Measurements from ENCODE around the gene SDF2L1.
"Not testable (repeated sequence)": the region's sequence is repeated elsewhere in the genome, so short reads cannot be mapped to it uniquely, and the experiment has no call there.

Gene SDF2L1

DNA sequence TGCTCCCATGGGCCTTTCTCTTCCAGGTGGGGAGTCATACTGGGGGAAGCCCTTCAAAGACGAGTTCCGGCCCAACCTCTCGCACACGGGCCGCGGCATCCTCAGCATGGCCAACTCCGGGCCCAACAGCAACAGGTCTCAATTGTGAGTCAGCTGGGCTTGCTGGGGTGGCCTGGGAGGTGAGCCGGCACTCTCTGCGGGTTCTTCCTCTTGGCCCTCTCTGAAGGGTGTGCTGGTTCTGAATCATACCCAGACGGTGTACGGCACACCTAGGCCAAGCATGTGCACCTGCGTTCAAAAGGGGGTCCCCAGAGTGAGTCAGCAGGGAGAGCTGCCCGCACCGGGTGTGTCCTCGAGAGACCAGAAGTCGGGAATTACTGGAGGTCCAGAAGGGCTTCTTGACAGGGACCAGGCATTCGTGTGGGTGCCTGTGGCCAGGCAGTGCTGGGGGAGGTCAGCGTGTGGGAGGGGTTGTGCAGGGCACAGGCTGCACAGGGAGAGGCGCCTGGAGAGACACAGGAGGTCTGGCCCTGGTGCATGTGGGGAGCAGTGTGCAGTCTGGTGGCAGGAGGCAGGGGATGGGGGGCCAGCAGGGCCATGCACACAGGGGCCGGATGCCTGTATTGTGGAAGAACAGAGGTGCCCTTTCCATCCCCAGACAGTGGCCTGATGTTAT lies 46.7 kb downstream of the SDF2L1 start:
- H3K9me3 ChIP-seq (ENCODE audit: control insufficient read depth, low read length): no peaks in the 10 kb centered on the region
- WGBS: 96% methylated on average over 20 of the region's 20 CpGs
- H3K9ac ChIP-seq (ENCODE audit: low read length): no peak overlapping the region
- H3K4me2 ChIP-seq (ENCODE audit: low read length, poor library complexity, severe bottlenecking): no peak overlapping the region
- H2AFZ ChIP-seq (ENCODE audit: low read depth, low read length): no peak overlapping the region
- no peak overlapping the region for H2BK12ac ChIP-seq (ENCODE audit: low read length in 2 of 2)
- H3K4me3 ChIP-seq (ENCODE audit: insufficient read depth in 1 of 2, low read depth in 1 of 2, low read length in 2 of 2): no peak overlapping the region
- H3K23ac ChIP-seq (ENCODE audit: low read length in 2 of 2): no peak overlapping the region
- H2BK15ac ChIP-seq (ENCODE audit: low read depth, poor library complexity, severe bottlenecking): no peak overlapping the region
- H3K27me3 ChIP-seq (ENCODE audit: control insufficient read depth in 1 of 2, insufficient read depth in 1 of 2, low read length in 2 of 2): no peaks in the 10 kb centered on the region
- H3K36me3 ChIP-seq (ENCODE audit: control insufficient read depth in 1 of 2, insufficient read depth in 2 of 2, low read depth in 1 of 2, low read length in 2 of 2): peaks cover 61 to 64% of the 10 kb centered on the region in 2 experiments
- H3K27ac ChIP-seq (ENCODE audit: low read length, poor library complexity, severe bottlenecking): no peak overlapping the region
- no peak overlapping the region for H4K91ac ChIP-seq (ENCODE audit: low read length)
- H3K79me1 ChIP-seq (replicated peaks; ENCODE audit: low read length, poor library complexity, severe bottlenecking): peaks cover 2% of the 10 kb centered on the region
- H3K18ac ChIP-seq (ENCODE audit: low read depth in 1 of 2, low read length in 2 of 2): no peak overlapping the region
- H2BK120ac ChIP-seq (ENCODE audit: low read depth, low read length): no peak overlapping the region
- H3K4ac ChIP-seq (ENCODE audit: low read depth in 1 of 2, low read length in 2 of 2): no peak overlapping the region
- H4K8ac ChIP-seq (ENCODE audit: low read length): no peak overlapping the region
- no peak overlapping the region for H2AK5ac ChIP-seq (ENCODE audit: low read length, severe bottlenecking)
- no peak for DNase-seq
- H3K4me1 ChIP-seq (ENCODE audit: control insufficient read depth, insufficient read depth, low read depth, low read length): no peaks in the 10 kb centered on the region
- no peak overlapping the region for H2BK5ac ChIP-seq (ENCODE audit: low read depth, low read length, poor library complexity, severe bottlenecking)
- H3K14ac ChIP-seq (ENCODE audit: low read length in 2 of 2): no peak overlapping the region

DNA sequence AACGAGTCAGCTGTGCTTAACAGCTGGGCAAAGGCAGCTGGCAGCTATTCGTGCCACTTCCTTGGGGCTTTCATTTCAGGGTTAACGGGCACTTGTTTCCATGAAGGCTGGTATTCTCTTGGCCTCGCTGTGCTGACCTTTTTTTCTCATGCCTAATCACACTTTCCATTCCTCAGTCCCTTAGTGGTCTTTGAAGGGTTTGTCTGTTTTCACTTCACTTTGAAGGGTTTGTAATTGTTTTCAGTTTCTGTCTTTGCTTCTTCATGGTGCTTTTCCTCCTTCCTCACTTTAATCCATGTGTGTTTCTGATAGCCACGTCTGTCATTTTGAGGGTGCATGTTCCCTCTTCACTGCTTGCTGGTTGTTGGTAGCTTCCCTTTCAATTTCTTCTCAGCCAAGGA lies 48.3 kb downstream of the SDF2L1 start:
- no peak overlapping the region for H3K14ac ChIP-seq (ENCODE audit: low read length in 2 of 2)
- peaks cover 65 to 70% of the 10 kb centered on the region in 2 experiments for H3K36me3 ChIP-seq (ENCODE audit: control insufficient read depth in 1 of 2, insufficient read depth in 2 of 2, low read depth in 1 of 2, low read length in 2 of 2)

DNA sequence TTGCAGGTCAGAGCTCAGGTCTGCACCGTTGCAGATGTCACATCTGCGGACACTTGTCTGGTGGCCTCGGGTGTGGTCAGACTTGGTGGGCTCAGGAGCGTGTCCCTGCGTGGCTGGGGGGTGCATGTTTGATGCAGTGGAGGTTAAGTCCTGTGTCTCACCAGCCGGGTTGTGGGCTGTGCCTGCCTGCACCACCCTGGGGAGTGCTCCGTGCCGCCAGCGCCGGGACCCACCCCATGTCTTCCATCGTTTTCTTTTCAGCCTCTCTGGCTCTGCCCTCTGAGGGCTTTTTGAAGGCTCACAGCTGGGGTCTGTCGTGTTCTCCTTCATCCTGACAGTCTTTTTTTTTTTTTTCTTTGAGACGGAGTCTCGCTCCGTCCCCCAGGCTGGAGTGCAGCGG lies 49.7 kb downstream of the SDF2L1 start:
- 95% methylated on average over 12 of the region's 16 CpGs for WGBS
- Histone ChIP-seq H3K4me2 (ENCODE audit: low read length, poor library complexity, severe bottlenecking) (no peak overlapping the region), H4K8ac (ENCODE audit: low read length) (no peak overlapping the region), H2AK5ac (ENCODE audit: low read length, severe bottlenecking) (no peak overlapping the region), H3K27me3 (ENCODE audit: control insufficient read depth in 1 of 2, insufficient read depth in 1 of 2, low read length in 2 of 2) (no peaks in the 10 kb centered on the region), H2BK120ac (ENCODE audit: low read depth, low read length) (no peak overlapping the region), H3K79me1 (replicated peaks; ENCODE audit: low read length, poor library complexity, severe bottlenecking) (peaks cover 2% of the 10 kb centered on the region), H3K9ac (ENCODE audit: low read length) (no peak overlapping the region), H2AFZ (ENCODE audit: low read depth, low read length) (no peak overlapping the region), H3K9me3 (ENCODE audit: control insufficient read depth, low read length) (no peaks in the 10 kb centered on the region), H2BK5ac (ENCODE audit: low read depth, low read length, poor library complexity, severe bottlenecking) (no peak overlapping the region), H3K23ac (ENCODE audit: low read length in 2 of 2) (no peak overlapping the region), H2BK15ac (ENCODE audit: low read depth, poor library complexity, severe bottlenecking) (no peak overlapping the region), H3K27ac (ENCODE audit: low read length, poor library complexity, severe bottlenecking) (no peak overlapping the region), H3K4me1 (ENCODE audit: control insufficient read depth, insufficient read depth, low read depth, low read length) (no peaks in the 10 kb centered on the region), H3K36me3 (ENCODE audit: control insufficient read depth in 1 of 2, insufficient read depth in 2 of 2, low read depth in 1 of 2, low read length in 2 of 2) (peaks cover 65 to 72% of the 10 kb centered on the region in 2 experiments), H3K18ac (ENCODE audit: low read depth in 1 of 2, low read length in 2 of 2) (no peak overlapping the region), H3K4me3 (ENCODE audit: insufficient read depth in 1 of 2, low read depth in 1 of 2, low read length in 2 of 2) (no peak overlapping the region), H4K91ac (ENCODE audit: low read length) (no peak overlapping the region), H2BK12ac (ENCODE audit: low read length in 2 of 2) (no peak overlapping the region), H3K4ac (ENCODE audit: low read depth in 1 of 2, low read length in 2 of 2) (no peak overlapping the region), H3K14ac (ENCODE audit: low read length in 2 of 2) (no peak overlapping the region)
- DNase-seq: no peak

More for the DNA sequence above, 48.3 kb downstream of the SDF2L1 start:
- Histone ChIP-seq H3K9ac (ENCODE audit: low read length) (no peak overlapping the region), H3K27me3 (ENCODE audit: control insufficient read depth in 1 of 2, insufficient read depth in 1 of 2, low read length in 2 of 2) (no peaks in the 10 kb centered on the region), H2BK5ac (ENCODE audit: low read depth, low read length, poor library complexity, severe bottlenecking) (no peak overlapping the region), H2AFZ (ENCODE audit: low read depth, low read length) (no peak overlapping the region), H3K4ac (ENCODE audit: low read depth in 1 of 2, low read length in 2 of 2) (no peak overlapping the region), H2AK5ac (ENCODE audit: low read length, severe bottlenecking) (no peak overlapping the region), H3K4me3 (ENCODE audit: insufficient read depth in 1 of 2, low read depth in 1 of 2, low read length in 2 of 2) (no peak overlapping the region), H3K9me3 (ENCODE audit: control insufficient read depth, low read length) (no peaks in the 10 kb centered on the region), H3K27ac (ENCODE audit: low read length, poor library complexity, severe bottlenecking) (no peak overlapping the region), H4K91ac (ENCODE audit: low read length) (no peak overlapping the region), H2BK120ac (ENCODE audit: low read depth, low read length) (no peak overlapping the region), H2BK12ac (ENCODE audit: low read length in 2 of 2) (no peak overlapping the region), H3K4me1 (ENCODE audit: control insufficient read depth, insufficient read depth, low read depth, low read length) (no peaks in the 10 kb centered on the region), H3K79me1 (replicated peaks; ENCODE audit: low read length, poor library complexity, severe bottlenecking) (peaks cover 2% of the 10 kb centered on the region), H3K18ac (ENCODE audit: low read depth in 1 of 2, low read length in 2 of 2) (no peak overlapping the region), H3K23ac (ENCODE audit: low read length in 2 of 2) (no peak overlapping the region), H4K8ac (ENCODE audit: low read length) (no peak overlapping the region), H2BK15ac (ENCODE audit: low read depth, poor library complexity, severe bottlenecking) (no peak overlapping the region), H3K4me2 (ENCODE audit: low read length, poor library complexity, severe bottlenecking) (no peak overlapping the region)
- no peak for DNase-seq
- 88% methylated on average over 5 of the region's 5 CpGs for WGBS

DNA sequence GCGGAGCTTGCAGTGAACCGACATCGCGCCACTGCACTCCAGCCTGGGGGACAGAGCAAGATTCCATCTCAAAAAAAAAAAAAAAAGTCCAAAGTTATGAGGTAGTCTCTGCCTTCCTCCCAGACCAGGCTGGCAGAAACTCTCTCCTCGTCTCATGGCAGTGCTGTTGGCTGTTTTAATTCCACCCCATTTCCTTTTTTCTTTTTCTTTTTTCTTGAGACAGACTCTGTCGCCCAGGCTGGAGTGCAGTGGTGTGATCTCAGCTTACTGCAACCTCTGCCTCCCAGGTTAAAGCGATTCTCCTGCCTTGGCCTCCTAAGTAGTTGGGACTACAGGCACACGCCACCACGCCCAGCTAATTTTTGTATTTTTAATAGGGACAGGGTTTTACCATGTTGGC lies 50.8 kb downstream of the SDF2L1 start:
- not testable (repeated sequence) for H2BK5ac ChIP-seq (ENCODE audit: low read depth, low read length, poor library complexity, severe bottlenecking); H3K18ac ChIP-seq (ENCODE audit: low read depth in 1 of 2, low read length in 2 of 2); H3K79me1 ChIP-seq (replicated peaks; ENCODE audit: low read length, poor library complexity, severe bottlenecking); H3K23ac ChIP-seq (ENCODE audit: low read length in 2 of 2); H2BK120ac ChIP-seq (ENCODE audit: low read depth, low read length); H2BK15ac ChIP-seq (ENCODE audit: low read depth, poor library complexity, severe bottlenecking); H3K4ac ChIP-seq (ENCODE audit: low read depth in 1 of 2, low read length in 2 of 2); H3K27ac ChIP-seq (ENCODE audit: low read length, poor library complexity, severe bottlenecking); H3K14ac ChIP-seq (ENCODE audit: low read length in 2 of 2); H4K91ac ChIP-seq (ENCODE audit: low read length); H2BK12ac ChIP-seq (ENCODE audit: low read length in 2 of 2); H2AFZ ChIP-seq (ENCODE audit: low read depth, low read length); H3K9me3 ChIP-seq (ENCODE audit: control insufficient read depth, low read length); H2AK5ac ChIP-seq (ENCODE audit: low read length, severe bottlenecking); H3K4me1 ChIP-seq (ENCODE audit: control insufficient read depth, insufficient read depth, low read depth, low read length); H3K27me3 ChIP-seq (ENCODE audit: control insufficient read depth in 1 of 2, insufficient read depth in 1 of 2, low read length in 2 of 2); H3K9ac ChIP-seq (ENCODE audit: low read length); H3K4me3 ChIP-seq (ENCODE audit: insufficient read depth in 1 of 2, low read depth in 1 of 2, low read length in 2 of 2); H4K8ac ChIP-seq (ENCODE audit: low read length); DNase-seq; H3K4me2 ChIP-seq (ENCODE audit: low read length, poor library complexity, severe bottlenecking)
- 93% methylated on average over 9 of the region's 9 CpGs for WGBS
- peaks cover 65 to 71% of the 10 kb centered on the region in 2 experiments for H3K36me3 ChIP-seq (ENCODE audit: control insufficient read depth in 1 of 2, insufficient read depth in 2 of 2, low read depth in 1 of 2, low read length in 2 of 2)
